GM21737 (cell line): Measurements from ENCODE around the gene BABAM1.

Experiments
- ATAC-seq: cut with Tn5 transposase; IDR thresholded peaks from one replicate; pipeline ENCODE4 v1.9.1; 2021; ENCODE audit warnings: mild to moderate bottlenecking, moderate library complexity; ENCODE audit not compliant: unreplicated experiment

BABAM1 gene

GRCh38 chr19:17243211-17243829 lies 23.9 kb upstream of the BABAM1 start:
- no peak for ATAC-seq

DNA sequence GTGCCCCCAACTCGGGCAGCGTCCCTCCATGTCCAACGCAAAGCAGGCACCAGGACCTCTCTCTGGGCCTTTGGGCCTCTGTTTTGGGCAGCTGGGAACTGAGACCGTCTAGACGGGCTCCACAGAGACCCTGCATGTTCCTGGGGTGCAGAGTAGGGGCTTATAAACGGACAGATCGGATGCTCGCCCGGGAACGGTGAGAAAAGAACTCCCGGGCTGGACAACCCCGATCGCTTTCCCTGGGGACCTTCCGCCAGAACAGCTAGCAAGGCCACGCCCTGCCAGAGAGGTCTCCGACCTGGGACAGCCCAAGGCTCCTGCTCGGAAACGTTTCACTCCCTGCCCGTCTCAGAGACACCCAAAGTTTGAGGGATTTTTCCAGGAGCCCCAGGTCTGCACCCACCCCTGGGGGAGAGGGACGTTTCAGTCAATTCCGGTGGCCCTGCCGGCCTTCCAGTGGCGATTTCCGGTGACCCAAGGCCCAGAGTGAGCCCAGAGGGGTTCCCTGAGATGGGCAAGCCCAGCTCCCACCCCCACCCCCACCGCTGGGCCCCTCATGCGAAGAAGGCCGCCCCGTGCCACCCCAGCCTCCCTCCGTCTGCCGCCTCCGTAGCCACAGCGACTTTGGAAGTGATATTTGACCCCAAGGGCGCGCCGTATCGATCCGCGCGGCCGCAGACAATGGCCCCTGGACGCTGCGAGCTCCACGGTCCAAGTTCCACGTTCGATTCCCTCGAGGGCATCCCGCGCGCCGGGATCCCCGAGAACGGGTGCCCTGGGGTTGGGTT lies 23.2 kb upstream of the BABAM1 start:
- ATAC-seq, result no peak

DNA sequence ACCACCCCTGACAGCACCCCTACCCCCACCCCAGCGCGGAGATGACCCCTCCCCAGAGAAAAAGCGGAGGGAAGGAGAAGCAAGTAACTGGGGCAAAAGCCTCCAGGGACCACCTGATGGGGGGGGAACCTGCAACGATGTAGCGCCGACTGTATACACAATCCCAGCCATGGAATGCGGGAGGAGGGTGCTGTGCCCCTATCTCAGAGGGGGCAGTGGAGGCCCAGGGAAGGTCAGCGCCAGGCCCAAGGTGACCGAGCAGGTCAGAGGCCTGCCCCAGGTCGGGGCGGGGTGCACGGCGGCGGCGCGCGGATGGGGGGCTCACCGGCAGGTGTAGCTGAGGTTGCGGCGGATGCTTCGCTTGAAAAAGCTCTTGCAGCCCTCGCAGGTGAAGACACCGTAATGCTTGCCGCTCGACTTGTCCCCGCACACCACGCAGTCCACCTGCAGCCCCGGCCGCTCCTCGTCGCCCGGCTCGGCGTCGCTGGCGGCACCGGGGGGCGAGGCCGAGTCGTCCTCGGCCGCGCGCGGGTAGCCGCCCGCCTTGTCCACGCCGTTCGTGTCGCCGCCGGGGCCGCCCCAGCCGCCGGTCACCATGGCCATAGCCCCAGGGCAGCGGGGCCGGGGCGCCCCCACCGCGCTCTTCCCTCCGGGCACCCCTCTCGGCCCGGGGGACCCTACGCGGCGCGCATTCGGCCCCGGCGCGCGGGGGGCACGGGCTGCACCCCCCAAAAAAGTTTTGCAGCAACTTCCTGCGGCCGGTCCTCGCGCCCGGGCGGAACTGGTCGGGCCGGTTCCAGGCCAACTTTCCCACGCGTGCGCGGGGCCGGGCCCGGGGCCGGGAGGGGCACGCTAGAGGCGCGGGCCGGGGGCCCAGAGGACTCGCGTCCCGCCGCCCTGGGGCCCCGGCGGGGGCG lies 22.4 kb upstream of the BABAM1 start:
- ATAC-seq, result peak; percentile 17

GRCh38 chr19:17245535-17245984 lies 21.7 kb upstream of the BABAM1 start, which contains the start of gene NR2F6:
Gene NR2F6 (minus strand): TSS chr19:17245919. CDS start chr19:17245220, 699 bp downstream.
- ATAC-seq, result peak; percentile 7

- ATAC-seq, result no peak
These were observed 20.4 kb upstream of the BABAM1 start for GRCh38 chr19:17246681-17247425.

- ATAC-seq, result no peak
These were observed 19.0 kb upstream of the BABAM1 start for GRCh38 chr19:17248011-17248776.

- no peak for ATAC-seq
These were observed 17.2 kb upstream of the BABAM1 start for GRCh38 chr19:17249887-17250548.

DNA sequence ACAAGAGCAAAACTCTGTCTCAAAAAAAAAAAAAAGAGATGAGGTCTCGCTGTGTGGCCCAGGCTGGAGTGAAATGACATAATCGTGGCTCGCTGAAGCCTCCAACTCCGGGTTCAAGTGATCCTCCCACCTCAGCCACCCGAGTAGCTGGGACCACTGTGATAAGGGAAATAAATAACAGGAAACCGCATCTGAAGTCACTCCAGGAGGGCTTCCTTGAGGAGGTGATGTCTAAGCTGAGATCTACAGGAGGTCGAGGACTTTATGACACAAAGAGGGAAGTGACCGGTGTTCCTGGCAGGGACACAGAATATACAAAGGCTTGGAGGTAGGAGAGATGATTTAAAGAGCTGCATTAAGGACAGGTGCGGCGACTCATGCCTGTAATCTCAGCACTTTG lies 12.6 kb upstream of the BABAM1 start:
- no peak for ATAC-seq

- no peak for ATAC-seq
These were observed 12.1 kb upstream of the BABAM1 start for GRCh38 chr19:17255150-17255621.

- ATAC-seq, result no peak
These were observed 11.1 kb upstream of the BABAM1 start for GRCh38 chr19:17256130-17256529.

DNA sequence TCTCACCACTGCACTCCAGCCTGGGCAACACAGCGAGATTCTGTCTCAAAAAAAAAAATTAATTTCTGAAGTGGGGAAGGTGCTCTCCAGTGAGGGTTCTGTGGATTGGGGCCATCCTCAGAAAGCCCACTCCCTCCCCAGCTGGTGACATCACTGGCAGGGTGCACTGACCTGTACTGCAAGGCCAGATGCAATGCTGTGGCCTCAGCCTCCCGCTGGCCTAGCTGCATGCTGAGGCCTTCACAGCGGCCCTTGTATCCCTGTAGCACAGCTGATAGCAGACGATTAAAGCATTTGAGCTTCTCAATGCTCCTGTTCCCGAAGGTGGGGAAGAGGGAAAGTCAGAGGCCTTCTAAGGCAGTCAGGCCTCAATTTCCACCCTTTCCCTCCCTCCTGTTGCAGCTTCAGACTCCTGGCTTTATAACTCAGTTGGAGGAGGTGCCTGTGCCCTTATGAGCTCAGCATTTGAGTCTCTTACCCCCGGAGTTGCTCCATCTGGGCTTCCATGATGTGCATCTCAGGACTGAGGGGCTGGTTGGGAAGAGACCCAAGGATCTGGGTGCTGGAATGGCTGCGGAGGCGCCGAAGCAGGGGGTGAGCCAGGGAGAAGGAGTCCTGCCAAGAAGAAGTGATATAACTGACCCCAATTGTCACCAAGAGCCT lies 8.0 kb upstream of the BABAM1 start:
- no peak for ATAC-seq

DNA sequence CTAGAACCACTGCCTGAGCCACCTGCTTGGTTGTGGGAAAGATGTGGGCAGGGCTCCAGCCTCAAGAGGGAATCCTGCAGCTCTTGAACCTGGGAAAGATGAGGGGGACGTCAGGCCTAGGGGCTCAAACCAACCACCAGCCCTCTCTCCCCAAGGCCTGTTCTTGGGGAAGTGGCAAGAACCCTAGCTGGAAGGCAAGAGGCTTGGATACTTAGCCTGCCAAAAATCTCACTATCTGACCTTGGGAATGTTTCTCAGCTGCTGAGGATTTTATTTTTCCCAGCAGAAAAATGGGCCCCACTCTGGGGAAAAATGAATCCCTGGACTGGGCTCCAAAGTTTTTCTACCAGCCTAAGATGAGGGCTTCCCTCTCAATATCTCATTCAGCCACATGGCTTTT lies 7.3 kb upstream of the BABAM1 start:
- no peak for ATAC-seq

DNA sequence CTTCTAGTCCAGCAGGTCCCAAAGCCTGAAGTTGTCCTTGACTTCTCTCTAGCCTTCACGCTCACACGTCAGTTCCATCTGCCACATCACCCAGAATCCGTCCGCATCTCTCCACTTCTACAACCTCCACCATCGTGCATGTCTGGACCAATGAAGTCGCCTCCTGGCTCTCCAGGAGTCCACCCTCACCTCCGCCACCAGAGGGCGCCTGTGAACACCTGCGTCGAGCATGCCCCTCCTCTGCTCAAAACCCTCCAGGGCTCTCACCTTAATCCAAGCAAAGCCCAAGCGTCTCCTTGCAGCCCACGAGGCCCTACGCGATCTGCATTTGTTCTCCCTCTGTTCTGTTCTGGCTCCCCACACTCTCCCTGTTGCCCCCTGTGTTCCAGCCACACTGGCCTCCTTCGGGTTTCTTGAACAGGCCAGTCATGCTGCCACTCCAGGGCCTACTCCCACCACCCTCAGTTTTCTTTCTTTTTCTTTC lies 6.4 kb upstream of the BABAM1 start:
- peak; percentile 81 for ATAC-seq

DNA sequence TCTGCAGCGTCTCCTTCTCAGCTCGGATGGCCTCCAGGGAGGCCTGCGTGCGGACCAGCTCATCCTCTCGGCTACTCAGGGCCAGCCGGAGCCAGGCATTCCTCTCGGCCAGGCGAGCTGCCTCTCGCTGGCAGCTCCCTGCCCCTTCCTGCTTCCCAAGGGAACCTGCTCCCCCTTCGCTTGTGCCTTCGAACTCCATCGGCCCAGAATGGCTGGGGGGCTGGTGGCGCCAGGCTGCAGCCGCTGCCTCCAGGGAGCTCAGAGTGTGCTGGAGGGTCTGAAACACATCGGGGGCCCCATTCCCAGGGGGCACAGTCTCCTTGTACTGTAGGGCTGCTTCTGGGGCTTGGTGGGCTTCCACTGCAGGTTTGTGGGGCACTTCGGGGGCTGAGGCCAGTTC lies 4.7 kb upstream of the BABAM1 start:
- ATAC-seq, result no peak

DNA sequence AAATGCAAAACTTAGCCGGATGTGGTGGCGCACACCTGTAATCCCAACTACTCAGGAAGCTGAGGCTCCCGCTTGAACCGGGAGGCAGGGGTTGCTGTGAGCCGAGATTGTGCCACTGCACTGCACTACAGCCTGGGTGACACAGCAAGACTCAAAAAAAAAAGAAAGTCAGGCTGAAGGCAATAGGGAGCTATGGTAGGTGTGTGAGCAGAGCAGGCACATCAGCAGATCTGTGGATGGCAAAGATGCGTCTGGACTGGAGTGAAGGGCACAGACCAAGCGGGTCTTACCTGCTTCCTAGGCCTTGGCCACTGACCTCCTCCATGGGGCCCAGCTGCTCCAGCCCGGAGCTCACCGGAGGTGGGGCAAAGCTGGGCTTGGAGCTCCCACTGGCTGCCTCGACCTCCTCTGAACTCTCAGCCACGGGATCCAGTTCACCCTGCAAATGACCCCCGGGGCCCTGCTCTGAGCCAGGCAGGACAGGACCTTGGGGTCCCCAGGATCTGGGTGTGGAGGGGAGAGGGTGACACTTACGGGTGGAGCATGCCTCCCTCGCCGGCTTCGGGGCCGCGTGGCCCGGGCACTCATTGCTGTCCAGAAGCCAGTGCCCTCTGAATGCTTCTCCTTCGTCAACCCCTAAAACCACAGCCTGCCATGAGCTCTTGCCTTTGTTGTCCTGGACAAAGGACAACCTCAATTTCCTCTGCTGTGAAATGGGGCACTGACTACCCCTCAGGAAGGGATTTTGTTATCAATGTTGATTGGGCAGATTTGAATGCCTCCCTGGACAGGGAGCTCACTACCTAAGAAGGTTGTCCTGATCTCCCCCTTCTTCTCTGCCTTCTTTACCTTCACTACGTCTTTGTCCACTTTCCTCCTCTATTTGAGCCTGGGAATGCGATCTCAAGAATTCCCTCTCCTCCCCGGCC lies 3.3 kb upstream of the BABAM1 start:
- no peak for ATAC-seq

DNA sequence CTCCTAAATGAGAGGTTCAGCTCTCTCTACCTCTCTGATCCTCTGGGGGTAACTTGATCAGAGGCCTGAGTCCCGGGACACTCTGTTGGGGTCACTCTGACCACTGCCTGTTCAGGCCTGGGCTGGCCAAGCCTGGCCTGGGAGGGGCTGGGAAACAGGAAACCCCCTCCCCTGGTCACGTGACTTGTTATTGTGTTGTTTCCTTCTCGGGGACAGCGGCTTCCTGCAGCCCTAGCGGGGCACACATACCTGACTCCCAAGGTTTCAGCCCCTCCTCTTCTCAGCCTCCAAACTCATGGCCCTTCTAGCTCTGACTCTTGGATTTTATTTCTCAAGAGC lies 2.6 kb upstream of the BABAM1 start, which contains the start of gene USHBP1:
TSS of gene USHBP1 (minus strand) at position 105 of the 339 bp plus-strand sequence. CDS start 446 bp downstream, outside the sequence.
- no peak for ATAC-seq

DNA sequence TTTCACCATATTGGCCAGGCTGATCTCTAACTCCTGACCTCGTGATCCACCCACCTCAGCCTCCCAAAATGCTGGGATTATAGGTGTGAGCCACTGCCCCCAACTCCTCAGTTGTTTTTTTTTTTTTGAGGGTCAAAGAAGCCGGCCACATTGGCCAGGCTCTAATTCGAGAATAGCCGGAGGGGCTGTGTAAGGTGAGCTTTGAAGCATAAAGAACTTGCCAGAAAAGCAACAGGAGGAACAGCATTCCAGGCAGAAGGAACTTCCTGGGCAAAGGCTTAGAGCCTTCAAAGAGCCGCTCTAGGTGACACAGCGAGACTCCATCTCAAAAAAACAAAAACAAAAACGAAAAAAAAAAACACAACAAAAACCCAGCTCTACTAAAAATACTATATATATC lies 1.2 kb upstream of the BABAM1 start:
- no peak for ATAC-seq
